Hepatocyte (in vitro differentiated cells): ENCODE data around the gene SCTR.

ENCODE experiments used
- CTCF ChIP-seq: fragments of 200-600 bp; sonication (generic); IDR thresholded peaks from 2 replicates; pipeline ENCODE4 v1.5.1; 2016; ENCODE audit warnings: antibody characterized with exemption, mild to moderate bottlenecking; ENCODE audit not compliant: poor library complexity
- EZH2 ChIP-seq: fragments of 200-600 bp; sonication (generic); IDR thresholded peaks from 2 replicates; pipeline ENCODE4 v1.6.1; 2016; ENCODE audit warnings: antibody characterized with exemption, mild to moderate bottlenecking, borderline replicate concordance

- TF ChIP-seq EZH2 = no peak
- no peak for TF ChIP-seq CTCF
Observed at GRCh38 chr2:119419803-119420508, 104.3 kb downstream of the SCTR start.
